Mesothelial cell of epicardium (in vitro differentiated cells): ENCODE results near the gene SLC30A7. TPM values are rescaled to one million over a fixed set of nuclear protein-coding genes. Genes with fewer than 3 reads are reported as not detected.
"Not testable (repeated sequence)": the region's sequence is repeated elsewhere in the genome, so short reads cannot be mapped to it uniquely, and the experiment has no call there.

Experiments used
- DNase-seq, 2 experiments: peaks; one replicate each; pipeline ENCODE4 v3.0.0; 2021; ENCODE audit warnings: low spot score in 2 of 2; ENCODE audit not compliant: unreplicated experiment in 2 of 2
- H3K27ac Mint-ChIP-seq: 2 replicates; pipeline ENCODE4 v1.8.0; 2021; ENCODE audit warnings: mixed read lengths
- H3K27me3 Mint-ChIP-seq: 2 replicates; pipeline ENCODE4 v1.8.0; 2021; ENCODE audit warnings: low read depth, mixed read lengths
- H3K36me3 Mint-ChIP-seq: 2 replicates; pipeline ENCODE4 v1.8.0; 2021; ENCODE audit warnings: mixed read lengths
- H3K4me1 Mint-ChIP-seq: 2 replicates; pipeline ENCODE4 v1.8.0; 2021; ENCODE audit warnings: mixed read lengths
- H3K4me3 Mint-ChIP-seq: 2 replicates; pipeline ENCODE4 v1.8.0; 2021; ENCODE audit warnings: mild to moderate bottlenecking, moderate library complexity, mixed read lengths
- H3K9me3 Mint-ChIP-seq: 2 replicates; pipeline ENCODE4 v1.8.0; 2021; ENCODE audit warnings: mixed read lengths
- CTCF ChIP-seq: fragments of 200-600 bp; sonication (generic); IDR thresholded peaks from one replicate; pipeline ENCODE4 v1.5.0; 2021; ENCODE audit warnings: antibody characterized with exemption; ENCODE audit not compliant: unreplicated experiment
- total RNA-seq: library from RNA; stranded (reverse); gene quantifications from 3 replicates; pipeline ENCODE4 v1.2.1, GENCODE V29; 2021

Gene SLC30A7
- total RNA-seq, 1 donor from 2014 or later = 43.5 TPM

- no peak for TF ChIP-seq CTCF
- no peak for DNase-seq
- H3K27ac Mint-ChIP-seq = no peak overlapping the region
- no peak overlapping the region for H3K4me3 Mint-ChIP-seq
- no peaks in the 10 kb centered on the region for H3K9me3 Mint-ChIP-seq
- no peaks in the 10 kb centered on the region for H3K27me3 Mint-ChIP-seq
- peaks cover 3% of the 10 kb centered on the region for H3K4me1 Mint-ChIP-seq
- peaks cover 18% of the 10 kb centered on the region for H3K36me3 Mint-ChIP-seq
Measured at GRCh38 chr1:100931716-100932115, 35.8 kb downstream of the SLC30A7 start.

DNA sequence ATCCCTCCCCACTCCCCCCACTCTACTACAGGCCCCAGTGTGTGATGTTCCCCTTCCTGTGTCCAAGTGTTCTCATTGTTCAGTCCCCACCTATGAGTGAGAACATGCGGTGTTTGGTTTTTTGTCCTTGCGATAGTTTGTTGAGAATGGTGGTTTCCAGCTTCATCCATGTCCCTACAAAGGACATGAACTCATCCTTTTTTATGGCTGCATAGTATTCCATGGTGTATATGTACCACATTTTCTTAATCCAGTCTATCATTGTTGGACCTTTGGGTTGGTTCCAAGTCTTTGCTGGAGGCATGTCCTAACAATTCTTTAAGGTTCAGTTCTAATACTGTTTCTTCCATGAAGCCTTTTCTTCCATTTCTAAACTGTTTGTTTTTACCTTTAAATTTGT, 37.7 kb downstream of the SLC30A7 start:
- DNase-seq, H3K9me3 Mint-ChIP-seq, H3K27ac Mint-ChIP-seq, H3K27me3 Mint-ChIP-seq, H3K4me1 Mint-ChIP-seq, H3K4me3 Mint-ChIP-seq: not testable (repeated sequence)
- peaks cover 32% of the 10 kb centered on the region for H3K36me3 Mint-ChIP-seq

- Mint-ChIP-seq H3K36me3 (peaks cover 45% of the 10 kb centered on the region), H3K4me1 (peaks cover under 1% of the 10 kb centered on the region), H3K9me3 (peaks cover 6% of the 10 kb centered on the region), H3K27ac (no peak overlapping the region), H3K4me3 (no peak overlapping the region), H3K27me3 (no peaks in the 10 kb centered on the region)
- no peak for DNase-seq
- no peak for TF ChIP-seq CTCF
Measured at GRCh38 chr1:100936194-100936967, 40.5 kb downstream of the SLC30A7 start.

GRCh38 chr1:100941098-100941527, 45.2 kb downstream of the SLC30A7 start:
- Mint-ChIP-seq H3K36me3 (peaks cover 53% of the 10 kb centered on the region), H3K27me3 (no peaks in the 10 kb centered on the region), H3K9me3 (peaks cover 12% of the 10 kb centered on the region), H3K4me1 (peaks cover 3% of the 10 kb centered on the region), H3K4me3 (no peak overlapping the region), H3K27ac (no peak overlapping the region)
- DNase-seq = no peak
- no peak for TF ChIP-seq CTCF

DNA sequence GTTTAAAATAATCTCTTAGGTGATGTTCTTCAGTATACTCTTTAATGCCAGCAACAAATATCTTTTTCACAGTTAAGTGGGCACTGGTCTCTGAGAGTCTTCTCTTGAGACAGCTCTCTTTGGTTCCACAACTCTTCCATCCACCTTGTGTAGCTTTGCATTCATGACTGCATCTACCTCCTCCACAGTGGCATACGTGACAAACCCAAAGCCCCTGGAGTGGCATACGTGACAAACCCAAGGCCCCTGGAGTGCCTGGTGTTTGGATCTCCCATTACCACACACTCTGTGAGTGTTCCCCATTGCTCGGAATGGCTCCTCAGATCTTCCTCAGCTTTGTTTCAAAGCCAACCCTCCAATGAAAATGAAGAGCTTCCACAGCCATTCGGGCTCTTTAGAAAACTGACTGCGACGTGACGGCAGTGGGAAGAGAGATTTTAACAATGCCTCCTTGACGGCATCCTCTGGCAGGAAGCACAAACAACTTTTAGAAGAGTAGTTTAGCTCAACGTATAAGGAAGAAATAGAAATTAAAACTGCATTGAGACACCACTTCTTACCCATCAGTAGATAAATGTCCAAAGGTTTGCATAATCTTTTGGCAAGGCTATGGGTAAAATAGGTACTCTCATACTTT, 45.8 kb downstream of the SLC30A7 start:
- TF ChIP-seq CTCF = no peak
- peaks cover 3% of the 10 kb centered on the region for H3K4me1 Mint-ChIP-seq
- peaks cover 18% of the 10 kb centered on the region for H3K9me3 Mint-ChIP-seq
- no peak for DNase-seq
- no peak overlapping the region for H3K27ac Mint-ChIP-seq
- peaks cover 59% of the 10 kb centered on the region for H3K36me3 Mint-ChIP-seq
- no peaks in the 10 kb centered on the region for H3K27me3 Mint-ChIP-seq
- no peak overlapping the region for H3K4me3 Mint-ChIP-seq

DNA sequence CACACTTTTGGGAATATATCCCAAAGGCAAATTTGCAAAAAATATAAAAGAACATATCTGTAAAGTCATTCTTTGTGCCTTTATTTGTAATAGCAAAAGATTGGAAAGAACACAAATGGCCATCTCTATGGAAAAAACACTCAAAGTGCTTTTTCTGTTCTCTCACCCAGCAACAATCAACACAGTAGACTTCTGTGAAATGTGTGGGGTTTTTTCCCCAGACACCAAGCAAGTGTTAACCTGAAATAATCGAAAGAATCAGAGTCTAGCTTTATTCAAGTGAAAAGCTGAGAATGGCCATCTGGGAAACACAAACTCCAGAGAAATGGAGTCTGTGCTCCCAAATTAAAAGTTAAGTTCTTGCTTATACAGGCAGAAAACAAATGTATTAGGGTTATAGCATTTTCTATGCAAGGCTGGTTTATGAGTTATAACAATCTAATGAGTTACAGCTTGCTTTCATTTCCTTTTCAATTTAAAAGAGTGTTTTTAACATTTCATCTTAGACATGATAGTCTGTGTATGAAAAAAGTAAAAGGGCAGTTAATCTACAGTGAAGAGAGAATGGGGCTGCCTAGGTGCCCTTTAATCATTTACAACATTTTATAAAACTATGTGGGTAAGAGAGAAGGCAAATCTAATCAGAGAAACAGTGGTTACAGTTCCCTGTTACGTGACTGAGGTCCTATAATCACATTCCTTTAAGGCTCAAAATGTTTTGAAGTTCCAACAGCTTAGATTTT, 46.6 kb downstream of the SLC30A7 start:
- H3K36me3 Mint-ChIP-seq = peaks cover 63% of the 10 kb centered on the region
- no peak overlapping the region for H3K27ac Mint-ChIP-seq
- no peak for TF ChIP-seq CTCF
- no peaks in the 10 kb centered on the region for H3K27me3 Mint-ChIP-seq
- peaks cover 23% of the 10 kb centered on the region for H3K9me3 Mint-ChIP-seq
- no peak overlapping the region for H3K4me3 Mint-ChIP-seq
- peaks cover 3% of the 10 kb centered on the region for H3K4me1 Mint-ChIP-seq
- DNase-seq = no peak
